K562 (cell line): ENCODE measurements around the gene BCL7B. TPM values are rescaled to one million over a fixed set of nuclear protein-coding genes. Genes with fewer than 3 reads are reported as not detected.

Source experiments
- EGR1 ChIP-seq: fragments of 450-650 bp; conservative IDR thresholded peaks from 2 replicates; pipeline ENCODE4 v1.6.1; 2017; ENCODE audit warnings: mild to moderate bottlenecking
- FIP1L1 ChIP-seq: fragments of 200-400 bp; formaldehyde crosslinking; IDR thresholded peaks from 2 replicates; pipeline ENCODE4 v1.6.1; 2018; ENCODE audit warnings: mild to moderate bottlenecking, low read depth, low read length; ENCODE audit not compliant: poor library complexity, severe bottlenecking
- HMG20A ChIP-seq: fragments of 450-650 bp; formaldehyde crosslinking; conservative IDR thresholded peaks from 2 replicates; pipeline ENCODE4 v1.4.0; 2020; ENCODE audit warnings: mild to moderate bottlenecking, mixed read lengths
- KDM1A ChIP-seq, 2 experiments: fragments of 450-650 bp; IDR thresholded peaks; 2 replicates each; pipeline ENCODE4 v1.6.1; 2016; ENCODE audit warnings: mild to moderate bottlenecking in 2 of 2
- MYNN ChIP-seq, 2 experiments: sonication (generic); formaldehyde crosslinking in 1 of 2; IDR thresholded peaks; 2 replicates each; pipeline versions ENCODE4 v1.5.0 to v1.6.1; 2016 to 2020; ENCODE audit warnings: antibody characterized with exemption in 1 of 2, missing genetic modification reagents in 1 of 2
- NRF1 ChIP-seq, 2 experiments: fragments of 450-650 bp; IDR thresholded peaks in 1 of 2; conservative IDR thresholded peaks in 1 of 2; 2 replicates each; pipeline ENCODE4 v1.6.1; 2014; ENCODE audit warnings: mild to moderate bottlenecking in 2 of 2
- RB1 ChIP-seq: fragments of 450-650 bp; IDR thresholded peaks from 2 replicates; pipeline ENCODE4 v1.6.1; 2017; ENCODE audit warnings: low read depth, mild to moderate bottlenecking
- RBM15 ChIP-seq: fragments of 200-400 bp; formaldehyde crosslinking; IDR thresholded peaks from 2 replicates; pipeline ENCODE4 v1.6.1; 2018; ENCODE audit warnings: mild to moderate bottlenecking, low read length, moderate library complexity; ENCODE audit not compliant: insufficient read depth
- RBM25 ChIP-seq: fragments of 200-400 bp; formaldehyde crosslinking; IDR thresholded peaks from 2 replicates; pipeline ENCODE4 v1.6.1; 2018; ENCODE audit warnings: low read length, low read depth, moderate library complexity; ENCODE audit not compliant: severe bottlenecking
- SRF ChIP-seq, 2 experiments: fragments of 250-450, 450-650 bp in 1 of 2; sonication (Bioruptor Pico) in 1 of 2; sonication (generic) in 1 of 2; formaldehyde crosslinking; IDR thresholded peaks; 2 replicates each; pipeline versions ENCODE4 v1.5.0 to v1.5.1; 2020 to 2022; ENCODE audit warnings: mild to moderate bottlenecking in 1 of 2, missing genetic modification reagents in 1 of 2
- SRSF7 ChIP-seq: fragments of 200-400 bp; formaldehyde crosslinking; optimal IDR thresholded peaks from 2 replicates; pipeline ENCODE3; 2017; ENCODE audit warnings: mild to moderate bottlenecking, low read depth, low read length
- TEAD2 ChIP-seq: fragments of 450-650 bp; IDR thresholded peaks from 2 replicates; pipeline ENCODE4 v1.6.1; 2016; ENCODE audit warnings: missing genetic modification characterization, control low read depth, missing compliant biosample characterization
- ZC3H11A ChIP-seq: IDR thresholded peaks from 2 replicates; pipeline ENCODE4 v1.6.1; 2012; ENCODE audit warnings: low read depth, low read length, improper control_type of control experiment
- ZFP36 ChIP-seq: fragments of 150-350 bp; IDR thresholded peaks from 2 replicates; pipeline ENCODE4 v1.6.1; 2018; ENCODE audit warnings: low read length, low read depth; ENCODE audit not compliant: partially characterized antibody
- ZFX ChIP-seq: sonication (generic); formaldehyde crosslinking; IDR thresholded peaks from 2 replicates; pipeline ENCODE4 v1.8.0; 2022; ENCODE audit warnings: mild to moderate bottlenecking, missing genetic modification reagents, moderate library complexity
- ZNF134 ChIP-seq: fragments of 250-450 bp; sonication (Bioruptor Pico); conservative IDR thresholded peaks from 2 replicates; pipeline ENCODE4 v1.4.0; 2020
- ZNF57 ChIP-seq: fragments of 450-650 bp; formaldehyde crosslinking; IDR thresholded peaks from 2 replicates; pipeline ENCODE4 v1.4.0; 2020; ENCODE audit warnings: mild to moderate bottlenecking, moderate library complexity
- polyA plus RNA-seq, 8 experiments: library from polyadenylated mRNA; depleted of rRNA in 4 of 8; stranded (reverse) in 5 of 8; unstranded in 3 of 8; fragments of >200 nt; fragmentation: Nextera tagmentation in 2 of 8; fragmentation: Illumina TruSeq in 1 of 8; extraction: Ambion mirVana in 2 of 8; extraction: Trizol in 1 of 8; gene quantifications; 2 replicates each; pipeline versions ENCODE4 v1.2.1 to v1.2.3, GENCODE V29; 2011 to 2014; ENCODE audit warnings: inconsistent platforms in 1 of 8, missing spikeins in 1 of 8
- total RNA-seq, 7 experiments: library from RNA; depleted of rRNA in 6 of 7; stranded (reverse); fragments of >200 nt in 6 of 7; fragmentation: Illumina TruSeq in 2 of 7; extraction: Trizol in 2 of 7; gene quantifications; 2 replicates each; pipeline versions ENCODE4 v1.2.1 to v1.2.3, GENCODE V29; 2011 to 2021; ENCODE audit warnings: low replicate concordance in 1 of 7
- TF ChIP-seq, protein P1 (sequence below): fragments of 250-450 bp; sonication (Bioruptor Pico); IDR thresholded peaks from 2 replicates; pipeline ENCODE4 v1.5.1; 2021; ENCODE audit warnings: mild to moderate bottlenecking
- TF ChIP-seq, protein P2 (sequence below), 2 experiments: IDR thresholded peaks; 2 replicates each; pipeline ENCODE4 v1.6.1; 2011; ENCODE audit warnings: borderline replicate concordance in 1 of 2, control low read depth in 1 of 2, low read depth in 1 of 2, low read length in 1 of 2, mild to moderate bottlenecking in 1 of 2, mixed read lengths in 1 of 2, moderate library complexity in 1 of 2; ENCODE audit not compliant: insufficient read depth in 1 of 2, insufficient read length in 1 of 2, poor library complexity in 1 of 2, severe bottlenecking in 1 of 2; ENCODE audit errors: extremely low read depth in 1 of 2
- TF ChIP-seq, protein P3 (sequence below), 2 experiments: IDR thresholded peaks; 2 replicates each; pipeline ENCODE4 v1.6.1; 2012; ENCODE audit warnings: improper control_type of control experiment in 2 of 2, low read depth in 2 of 2, low read length in 2 of 2, borderline replicate concordance in 1 of 2
- TF ChIP-seq, protein P4 (sequence below): fragments of 450-650 bp; formaldehyde crosslinking; IDR thresholded peaks from 2 replicates; pipeline ENCODE4 v1.4.0; 2020; ENCODE audit warnings: mild to moderate bottlenecking, moderate library complexity

The BCL7B gene
- total and polyA plus RNA-seq, 9 of the 15 experiments (the other 6 are each of a cell fraction or from before 2014, with no cell fraction given), result 10.0 to 73.2 (median 32.9) TPM

DNA sequence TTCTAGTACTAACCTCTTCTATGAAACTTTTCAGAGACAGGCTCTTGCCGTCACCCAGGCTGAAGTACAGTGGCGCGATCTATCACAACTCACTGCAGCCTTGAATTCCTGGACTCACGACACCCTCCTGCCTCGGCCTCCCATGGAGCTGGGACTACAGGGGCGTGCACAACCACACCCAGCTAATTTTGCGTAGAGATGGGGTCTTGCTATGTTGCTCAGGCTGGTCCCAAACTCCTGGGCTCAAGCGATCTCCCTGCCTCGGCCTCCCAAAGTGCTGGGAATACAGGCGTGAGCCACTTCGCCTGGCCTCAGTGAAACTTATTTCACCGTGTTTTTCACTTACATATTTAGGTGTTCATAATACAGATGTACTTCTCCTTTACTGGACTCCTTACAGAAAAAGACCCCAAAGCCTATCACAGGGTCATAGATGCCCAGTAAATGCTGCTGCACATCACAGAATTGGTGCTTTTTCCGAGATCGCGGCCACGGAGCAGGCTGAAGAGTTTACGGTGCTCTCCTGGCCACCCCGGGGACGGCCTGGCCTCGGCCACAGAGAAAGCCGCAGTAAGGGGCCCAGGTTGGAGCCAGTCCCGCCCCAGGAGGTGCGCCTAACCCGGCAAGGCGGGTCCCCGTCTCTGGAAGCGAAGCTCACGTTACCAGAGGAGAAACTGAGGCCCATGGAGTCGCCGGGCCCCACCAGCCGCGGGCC, 20.3 kb upstream of the BCL7B start (continued):
- TF ChIP-seq HMG20A (CRISPR knock-in tag), result no peak
- no peak for TF ChIP-seq EGR1
- no peak for TF ChIP-seq ZFP36
- TF ChIP-seq ZNF57 (CRISPR knock-in tag), result no peak
- no peak for TF ChIP-seq RBM15
- no peak for TF ChIP-seq NRF1 (conservative IDR thresholded peaks at IDR 0.05 in 1 of 2, IDR thresholded peaks at IDR 0.05 in 1 of 2)
- no peak; a peak in 1 of 4 replicates for TF ChIP-seq SRF (CRISPR knock-in tag; IDR thresholded peaks at IDR 0.05)
- TF ChIP-seq, protein P1, sequence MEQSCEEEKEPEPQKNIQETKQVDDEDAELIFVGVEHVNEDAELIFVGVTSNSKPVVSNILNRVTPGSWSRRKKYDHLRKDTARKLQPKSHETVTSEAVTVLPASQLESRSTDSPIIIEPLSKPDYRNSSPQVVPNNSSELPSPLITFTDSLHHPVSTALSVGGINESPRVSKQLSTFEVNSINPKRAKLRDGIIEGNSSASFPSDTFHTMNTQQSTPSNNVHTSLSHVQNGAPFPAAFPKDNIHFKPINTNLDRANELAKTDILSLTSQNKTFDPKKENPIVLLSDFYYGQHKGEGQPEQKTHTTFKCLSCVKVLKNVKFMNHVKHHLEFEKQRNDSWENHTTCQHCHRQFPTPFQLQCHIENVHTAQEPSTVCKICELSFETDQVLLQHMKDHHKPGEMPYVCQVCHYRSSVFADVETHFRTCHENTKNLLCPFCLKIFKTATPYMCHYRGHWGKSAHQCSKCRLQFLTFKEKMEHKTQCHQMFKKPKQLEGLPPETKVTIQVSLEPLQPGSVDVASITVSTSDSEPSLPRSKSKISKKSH (CRISPR knock-in tag), result no peak
- TF ChIP-seq ZC3H11A, result no peak
- no peak for TF ChIP-seq RBM25
- TF ChIP-seq, protein P2, sequence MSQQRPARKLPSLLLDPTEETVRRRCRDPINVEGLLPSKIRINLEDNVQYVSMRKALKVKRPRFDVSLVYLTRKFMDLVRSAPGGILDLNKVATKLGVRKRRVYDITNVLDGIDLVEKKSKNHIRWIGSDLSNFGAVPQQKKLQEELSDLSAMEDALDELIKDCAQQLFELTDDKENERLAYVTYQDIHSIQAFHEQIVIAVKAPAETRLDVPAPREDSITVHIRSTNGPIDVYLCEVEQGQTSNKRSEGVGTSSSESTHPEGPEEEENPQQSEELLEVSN (IDR thresholded peaks at IDR 0.05; ENCODE audit: borderline replicate concordance in 1 of 2, extremely low read depth in 1 of 2, insufficient read depth in 1 of 2, insufficient read length in 1 of 2, low read depth in 1 of 2, low read length in 1 of 2, poor library complexity in 1 of 2, severe bottlenecking in 1 of 2), result no peak
- no peak for TF ChIP-seq SRSF7
- TF ChIP-seq FIP1L1, result no peak
- no peak for TF ChIP-seq ZNF134 (CRISPR knock-in tag)
- TF ChIP-seq, protein P3, sequence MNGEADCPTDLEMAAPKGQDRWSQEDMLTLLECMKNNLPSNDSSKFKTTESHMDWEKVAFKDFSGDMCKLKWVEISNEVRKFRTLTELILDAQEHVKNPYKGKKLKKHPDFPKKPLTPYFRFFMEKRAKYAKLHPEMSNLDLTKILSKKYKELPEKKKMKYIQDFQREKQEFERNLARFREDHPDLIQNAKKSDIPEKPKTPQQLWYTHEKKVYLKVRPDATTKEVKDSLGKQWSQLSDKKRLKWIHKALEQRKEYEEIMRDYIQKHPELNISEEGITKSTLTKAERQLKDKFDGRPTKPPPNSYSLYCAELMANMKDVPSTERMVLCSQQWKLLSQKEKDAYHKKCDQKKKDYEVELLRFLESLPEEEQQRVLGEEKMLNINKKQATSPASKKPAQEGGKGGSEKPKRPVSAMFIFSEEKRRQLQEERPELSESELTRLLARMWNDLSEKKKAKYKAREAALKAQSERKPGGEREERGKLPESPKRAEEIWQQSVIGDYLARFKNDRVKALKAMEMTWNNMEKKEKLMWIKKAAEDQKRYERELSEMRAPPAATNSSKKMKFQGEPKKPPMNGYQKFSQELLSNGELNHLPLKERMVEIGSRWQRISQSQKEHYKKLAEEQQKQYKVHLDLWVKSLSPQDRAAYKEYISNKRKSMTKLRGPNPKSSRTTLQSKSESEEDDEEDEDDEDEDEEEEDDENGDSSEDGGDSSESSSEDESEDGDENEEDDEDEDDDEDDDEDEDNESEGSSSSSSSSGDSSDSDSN (IDR thresholded peaks at IDR 0.05; ENCODE audit: borderline replicate concordance in 1 of 2, low read depth in 2 of 2, low read length in 2 of 2), result 0 out of 4 replicates have a peak, but pooled peaks have one; percentile 20 to 22
- TF ChIP-seq KDM1A (IDR thresholded peaks at IDR 0.05), result no peak
- TF ChIP-seq TEAD2 (tag), result no peak
- TF ChIP-seq ZFX (CRISPR knock-in tag), result no peak
- TF ChIP-seq MYNN (IDR thresholded peaks at IDR 0.05), result no peak
- TF ChIP-seq MYNN (CRISPR knock-in tag; IDR thresholded peaks at IDR 0.05), result no peak
- TF ChIP-seq, protein P4, sequence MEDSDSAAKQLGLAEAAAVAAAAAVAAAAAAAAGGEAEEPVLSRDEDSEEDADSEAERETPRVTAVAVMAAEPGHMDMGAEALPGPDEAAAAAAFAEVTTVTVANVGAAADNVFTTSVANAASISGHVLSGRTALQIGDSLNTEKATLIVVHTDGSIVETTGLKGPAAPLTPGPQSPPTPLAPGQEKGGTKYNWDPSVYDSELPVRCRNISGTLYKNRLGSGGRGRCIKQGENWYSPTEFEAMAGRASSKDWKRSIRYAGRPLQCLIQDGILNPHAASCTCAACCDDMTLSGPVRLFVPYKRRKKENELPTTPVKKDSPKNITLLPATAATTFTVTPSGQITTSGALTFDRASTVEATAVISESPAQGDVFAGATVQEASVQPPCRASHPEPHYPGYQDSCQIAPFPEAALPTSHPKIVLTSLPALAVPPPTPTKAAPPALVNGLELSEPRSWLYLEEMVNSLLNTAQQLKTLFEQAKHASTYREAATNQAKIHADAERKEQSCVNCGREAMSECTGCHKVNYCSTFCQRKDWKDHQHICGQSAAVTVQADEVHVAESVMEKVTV (CRISPR knock-in tag), result no peak
- no peak for TF ChIP-seq RB1
